ENCODE measurements around the gene KIF3A. TPM values are rescaled to one million over a fixed set of nuclear protein-coding genes. Genes with fewer than 3 reads are reported as not detected.

KIF3A gene
- total RNA-seq, 6 experiments from 2014 or later = 1.3 to 4.2 (median 2.1) TPM

DNA sequence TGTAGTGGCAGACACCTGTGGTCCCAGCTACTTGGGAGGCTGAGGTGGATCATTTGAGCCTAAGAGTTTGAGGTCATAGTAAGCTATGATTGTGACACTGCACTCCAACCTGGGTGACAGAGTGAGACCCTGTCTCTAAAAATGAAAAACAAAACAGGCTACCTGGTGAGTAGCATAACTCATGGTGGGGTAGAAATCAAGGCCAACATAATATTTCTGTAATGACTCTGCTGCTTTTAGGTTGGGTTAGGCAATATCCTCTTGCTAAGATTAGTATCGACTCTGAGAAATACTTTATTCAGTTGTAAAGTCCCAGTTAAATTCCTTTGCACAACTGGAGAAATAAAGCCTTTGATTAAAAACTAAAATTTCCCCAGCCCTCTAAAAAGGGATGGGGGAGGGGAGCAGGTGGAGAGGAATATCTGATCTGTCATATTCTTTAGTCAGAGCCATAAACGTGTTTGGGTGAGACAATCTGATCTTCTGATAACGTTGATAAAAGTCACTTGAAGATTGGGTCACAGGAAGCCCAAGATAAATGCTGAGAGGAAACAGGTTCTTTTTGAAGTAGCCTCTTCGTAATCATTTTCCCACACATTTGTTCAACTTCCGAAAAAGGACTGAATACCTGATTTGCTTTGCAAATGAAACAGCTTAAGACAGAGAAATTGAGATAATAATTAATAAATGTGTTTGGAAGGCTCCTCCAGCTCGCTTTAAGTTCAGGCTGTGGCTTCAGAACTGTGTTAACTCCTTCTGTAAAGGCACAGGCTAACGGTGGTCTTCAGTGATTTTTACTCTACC, 48.6 kb downstream of the KIF3A start:
- Histone ChIP-seq H3K9me3 (no peaks in the 10 kb centered on the region), H3K27ac (no peak overlapping the region), H3K27me3 (no peaks in the 10 kb centered on the region), H3K36me3 (no peaks in the 10 kb centered on the region), H3K4me3 (no peak overlapping the region), H3K4me1 (no peaks in the 10 kb centered on the region)
- DNase-seq (no peak), ATAC-seq (no peak)
- TF ChIP-seq, protein P1, sequence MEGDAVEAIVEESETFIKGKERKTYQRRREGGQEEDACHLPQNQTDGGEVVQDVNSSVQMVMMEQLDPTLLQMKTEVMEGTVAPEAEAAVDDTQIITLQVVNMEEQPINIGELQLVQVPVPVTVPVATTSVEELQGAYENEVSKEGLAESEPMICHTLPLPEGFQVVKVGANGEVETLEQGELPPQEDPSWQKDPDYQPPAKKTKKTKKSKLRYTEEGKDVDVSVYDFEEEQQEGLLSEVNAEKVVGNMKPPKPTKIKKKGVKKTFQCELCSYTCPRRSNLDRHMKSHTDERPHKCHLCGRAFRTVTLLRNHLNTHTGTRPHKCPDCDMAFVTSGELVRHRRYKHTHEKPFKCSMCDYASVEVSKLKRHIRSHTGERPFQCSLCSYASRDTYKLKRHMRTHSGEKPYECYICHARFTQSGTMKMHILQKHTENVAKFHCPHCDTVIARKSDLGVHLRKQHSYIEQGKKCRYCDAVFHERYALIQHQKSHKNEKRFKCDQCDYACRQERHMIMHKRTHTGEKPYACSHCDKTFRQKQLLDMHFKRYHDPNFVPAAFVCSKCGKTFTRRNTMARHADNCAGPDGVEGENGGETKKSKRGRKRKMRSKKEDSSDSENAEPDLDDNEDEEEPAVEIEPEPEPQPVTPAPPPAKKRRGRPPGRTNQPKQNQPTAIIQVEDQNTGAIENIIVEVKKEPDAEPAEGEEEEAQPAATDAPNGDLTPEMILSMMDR (IDR thresholded peaks at IDR 0.05) = no peak
- TF ChIP-seq POLR2A (IDR thresholded peaks at IDR 0.05) = no peak
- intact Hi-C loops (cut with DNase I) = no loop called here
- WGBS (ENCODE audit: insufficient coverage, low coverage, low lambda C conversion rate, missing lambda C conversion rate) = 44% methylated on average over 7 of the region's 7 CpGs

DNA sequence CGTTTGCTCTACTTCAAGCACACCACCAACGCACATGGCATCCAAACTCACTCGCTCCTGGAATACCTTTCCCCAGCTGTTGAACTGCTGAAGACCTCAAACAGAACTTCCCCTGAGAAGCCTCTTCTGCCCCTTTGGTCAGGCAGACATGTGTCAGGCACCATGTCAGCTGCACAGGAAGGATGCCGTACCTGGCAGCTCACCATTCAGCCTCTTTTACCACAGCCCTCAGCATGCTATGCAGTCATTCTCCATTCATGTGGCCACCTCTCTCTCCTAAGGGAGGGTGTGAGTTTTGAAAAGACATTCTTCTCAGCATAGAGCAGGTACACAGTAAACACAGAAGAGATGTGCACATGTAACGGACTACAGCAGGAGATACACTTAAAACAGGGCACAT, 49.4 kb downstream of the KIF3A start:
- Histone ChIP-seq H3K9me3 (no peaks in the 10 kb centered on the region), H3K36me3 (no peaks in the 10 kb centered on the region), H3K4me1 (no peaks in the 10 kb centered on the region), H3K27ac (no peak overlapping the region), H3K27me3 (no peaks in the 10 kb centered on the region), H3K4me3 (no peak overlapping the region)
- intact Hi-C loops (cut with DNase I) = no loop called here
- TF ChIP-seq, protein P1 (IDR thresholded peaks at IDR 0.05) = no peak
- no peak for TF ChIP-seq POLR2A (IDR thresholded peaks at IDR 0.05)
- DNase-seq (no peak), ATAC-seq (no peak)
- 78% methylated on average over 5 of the region's 5 CpGs for whole genome bisulfite sequencing (ENCODE audit: insufficient coverage, low coverage, low lambda C conversion rate, missing lambda C conversion rate)

DNA sequence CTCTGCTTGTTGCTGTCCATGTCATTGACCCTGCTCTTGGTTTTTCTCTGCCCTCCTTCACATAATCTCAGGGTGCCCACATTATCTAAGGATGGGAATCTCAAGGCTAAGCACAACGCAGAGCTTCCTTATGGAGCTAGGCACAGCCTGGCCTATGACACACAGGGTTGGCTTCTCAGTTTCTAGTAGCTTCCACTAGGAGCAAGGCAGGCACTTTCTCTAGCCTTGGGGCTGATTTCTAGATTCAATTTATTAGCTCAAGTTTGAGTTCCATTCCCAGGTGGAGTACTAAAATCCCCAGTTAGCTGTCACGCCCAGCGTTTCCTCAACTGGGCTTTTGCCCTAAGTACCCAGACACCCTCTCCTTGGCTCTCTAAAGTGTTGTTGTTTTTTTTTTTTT, 51.2 kb downstream of the KIF3A start:
- intact Hi-C loops (cut with DNase I) = no loop called here
- no peaks in the 10 kb centered on the region for H3K36me3 ChIP-seq
- no peaks in the 10 kb centered on the region for H3K9me3 ChIP-seq
- H3K27me3 ChIP-seq = no peaks in the 10 kb centered on the region
- ATAC-seq = no peak
- H3K27ac ChIP-seq = no peak overlapping the region
- 100% methylated on average over 2 of the region's 3 CpGs for WGBS (ENCODE audit: insufficient coverage, low coverage, low lambda C conversion rate, missing lambda C conversion rate)
- H3K4me3 ChIP-seq = no peak overlapping the region
- TF ChIP-seq, protein P1 (IDR thresholded peaks at IDR 0.05) = no peak
- no peak for TF ChIP-seq POLR2A (IDR thresholded peaks at IDR 0.05)
- DNase-seq = no peak
- no peaks in the 10 kb centered on the region for H3K4me1 ChIP-seq

DNA sequence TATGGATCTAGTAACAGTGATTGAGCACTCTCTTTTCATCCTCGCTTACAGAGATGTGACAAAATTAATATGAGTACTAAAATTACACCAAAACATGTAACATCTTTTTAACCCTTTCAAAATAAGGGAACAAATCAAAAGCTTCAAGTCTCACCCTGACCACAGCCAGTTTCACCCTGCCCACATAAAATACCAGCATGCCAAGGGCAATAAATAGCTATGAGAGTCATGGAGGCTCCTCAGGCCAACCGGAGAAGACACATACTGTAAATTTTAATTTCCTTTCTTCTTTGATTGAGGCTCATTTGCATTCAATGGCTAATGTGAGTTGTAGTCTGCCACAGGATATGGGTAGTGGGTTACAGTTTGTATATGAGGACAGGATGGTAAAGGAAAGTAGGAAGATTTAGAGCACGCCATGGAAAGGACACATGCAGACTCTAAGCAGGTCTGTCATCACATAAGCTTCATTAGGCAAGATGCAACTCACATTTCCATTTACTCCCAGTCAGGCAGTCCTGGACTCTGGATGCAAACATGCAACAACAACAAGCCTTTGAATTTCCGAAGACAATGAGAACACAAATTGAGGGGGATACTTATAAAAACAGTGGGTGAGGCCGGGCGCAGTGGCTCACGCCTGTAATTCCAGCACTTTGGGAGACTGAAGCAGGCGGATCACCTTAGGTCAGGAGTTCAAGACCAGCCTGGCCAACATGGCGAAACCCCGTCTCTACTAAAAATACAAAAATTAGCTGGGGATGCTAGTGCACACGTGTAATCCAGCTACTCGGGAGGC, 52.2 kb downstream of the KIF3A start:
- H3K27me3 ChIP-seq = no peaks in the 10 kb centered on the region
- H3K27ac ChIP-seq = no peak overlapping the region
- no peak for DNase-seq
- ATAC-seq = no peak
- intact Hi-C loops (cut with DNase I) = no loop called here
- H3K36me3 ChIP-seq = no peaks in the 10 kb centered on the region
- H3K4me1 ChIP-seq = no peaks in the 10 kb centered on the region
- TF ChIP-seq, protein P1 (IDR thresholded peaks at IDR 0.05) = no peak
- no peaks in the 10 kb centered on the region for H3K9me3 ChIP-seq
- H3K4me3 ChIP-seq = no peak overlapping the region
- 71% methylated on average over 6 of the region's 12 CpGs for WGBS (ENCODE audit: insufficient coverage, low coverage, low lambda C conversion rate, missing lambda C conversion rate)
